Astrocyte of the cerebellum (primary cell): ENCODE data around the gene RALGAPA1.
A peak's percentile ranks its signal among the peaks of the same experiment; 100 is the strongest.

Experiments
- DNase-seq: peaks from one replicate; pipeline ENCODE4 v3.0.0-alpha.2; 2011; ENCODE audit warnings: low read depth
- H3K4me3 ChIP-seq: 2 replicates; pipeline ENCODE4 v1.5.1; 2011; ENCODE audit warnings: mild to moderate bottlenecking, low read depth, low read length, moderate library complexity
- CTCF ChIP-seq: IDR thresholded peaks from 2 replicates; pipeline ENCODE4 v1.5.1; 2012; ENCODE audit warnings: low read length, low read depth, moderate library complexity, mild to moderate bottlenecking; ENCODE audit errors: missing control alignments
- in situ Hi-C: cut with HindIII; loops from 2 replicates; pipeline ENCODE4 v1.10.0; 2017; ENCODE audit warnings: low sequenced_read_pairs

RALGAPA1 gene

DNA sequence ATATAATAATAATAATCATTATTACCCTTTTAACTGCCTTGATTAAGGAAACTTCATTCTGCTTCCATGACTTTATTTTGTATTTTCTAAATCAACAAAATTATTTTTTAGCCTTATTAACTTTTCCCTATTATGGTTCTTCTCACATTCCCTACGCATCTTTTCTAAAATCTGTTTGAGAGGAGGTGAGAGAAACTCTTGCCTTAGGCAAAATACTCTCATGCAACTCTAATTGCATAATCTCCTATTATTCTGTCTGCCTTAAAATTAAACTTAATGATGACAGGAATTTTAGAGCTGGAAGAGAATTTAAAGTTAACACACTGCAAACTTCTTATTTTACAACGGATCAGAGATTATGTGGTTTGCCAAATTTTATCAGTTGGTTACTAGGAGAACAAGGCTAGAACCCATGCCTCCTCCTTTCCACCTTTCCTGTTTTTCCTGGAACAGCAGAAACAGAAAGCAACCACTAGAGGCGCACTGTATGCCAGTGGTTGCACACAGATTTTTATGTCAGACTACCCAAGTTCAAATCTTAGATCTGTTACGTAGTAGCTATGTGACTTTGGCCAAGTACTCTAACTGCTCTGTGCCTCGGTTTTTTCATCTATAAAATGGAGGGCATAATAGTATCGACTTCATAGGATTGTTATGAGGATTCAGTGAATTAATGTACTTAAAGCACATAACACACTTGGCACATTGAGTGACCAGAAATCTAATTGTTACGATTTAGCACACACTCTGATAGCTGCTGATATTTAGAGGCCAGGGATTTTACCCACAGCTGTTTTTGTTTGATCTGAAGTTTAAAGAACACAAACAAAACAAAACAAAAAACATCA lies 12.7 kb upstream of the RALGAPA1 start:
- in situ Hi-C loops, result no loop called here
- DNase-seq, result no peak

DNA sequence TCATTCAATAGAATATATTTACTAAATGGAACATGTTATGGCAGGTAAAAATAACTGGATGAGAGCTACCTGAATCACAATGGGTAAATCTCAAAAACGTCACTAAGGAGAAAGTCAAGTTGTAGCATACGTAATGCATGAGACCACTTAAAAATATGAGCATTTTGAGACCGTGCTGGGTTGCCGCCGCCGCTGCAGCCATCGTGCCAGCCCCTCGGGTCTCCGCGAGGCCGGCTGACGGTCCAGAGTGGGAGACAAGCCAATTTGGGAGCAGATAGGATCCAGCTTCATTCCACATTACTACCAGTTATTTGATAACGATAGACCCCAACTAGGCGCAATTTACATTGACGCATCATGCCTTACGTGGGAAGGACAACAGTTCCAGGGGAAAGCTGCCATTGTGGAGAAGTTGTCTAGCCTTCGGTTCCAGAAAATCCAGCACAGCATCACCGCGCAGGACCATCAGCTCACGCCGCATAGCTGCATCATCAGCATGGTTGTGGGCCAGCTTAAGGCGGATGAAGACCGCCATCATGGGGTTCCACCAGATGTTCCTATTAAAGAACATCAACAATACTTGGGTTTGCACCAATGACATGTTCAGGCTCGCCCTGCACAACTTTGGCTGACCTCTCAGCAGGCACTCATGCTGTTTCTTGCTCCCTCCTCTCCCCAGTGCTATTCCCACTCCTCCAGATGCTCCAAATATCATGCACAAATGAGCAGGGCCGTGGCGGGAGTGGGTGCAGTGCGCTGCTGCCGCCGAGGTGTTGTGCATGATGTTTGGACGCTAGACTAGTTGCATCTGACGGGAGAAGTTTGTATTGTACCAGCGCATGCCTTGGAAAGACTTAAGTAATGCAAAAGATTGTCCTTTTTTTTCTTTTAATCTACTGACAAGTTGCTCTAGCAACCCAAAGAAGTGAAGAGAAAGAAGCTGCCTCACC lies 10.8 kb upstream of the RALGAPA1 start:
- no peak for TF ChIP-seq CTCF
- H3K4me3 ChIP-seq, result no peak overlapping the region
- no peak for DNase-seq
- in situ Hi-C loops, result no loop called here

More for the DNA sequence above, 12.7 kb upstream of the RALGAPA1 start:
- TF ChIP-seq CTCF, result peak; percentile 90
- H3K4me3 ChIP-seq, result no peak overlapping the region

DNA sequence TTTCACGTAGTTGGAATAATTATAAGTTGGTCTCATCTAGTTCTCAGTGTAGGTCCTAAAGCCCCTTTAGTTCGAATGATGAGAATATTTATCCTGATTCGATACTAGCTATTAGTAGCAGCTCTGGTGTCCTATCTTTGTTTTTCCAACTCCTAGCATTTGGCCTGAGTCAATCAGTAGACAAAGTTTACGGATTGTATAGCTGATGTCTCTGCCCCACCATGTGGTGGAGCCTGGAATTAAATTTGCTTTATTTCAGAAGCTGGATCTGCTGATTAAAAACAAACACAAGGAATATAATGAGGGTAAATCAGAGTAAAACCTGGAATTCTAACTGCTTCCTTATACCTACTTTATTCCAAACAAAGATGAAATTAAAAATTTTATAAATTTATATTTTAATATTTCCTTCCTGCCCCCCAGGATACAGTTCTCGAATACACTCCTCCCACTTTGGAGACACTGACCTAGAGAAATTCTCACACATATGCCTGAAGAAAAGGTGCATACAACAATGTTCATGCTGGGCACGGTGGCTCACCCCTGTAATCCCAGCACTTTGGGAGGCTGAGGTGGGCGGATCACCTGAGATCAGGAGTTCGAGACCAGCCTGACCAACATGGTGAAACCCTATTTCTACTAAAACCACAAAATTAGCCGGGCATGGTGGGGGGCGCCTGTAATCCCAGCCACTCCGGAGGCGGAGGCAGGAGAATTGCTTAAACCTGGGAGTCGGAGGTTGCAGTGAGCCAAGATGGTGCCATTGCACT lies 9.4 kb upstream of the RALGAPA1 start:
- no peak overlapping the region for H3K4me3 ChIP-seq
- in situ Hi-C loops, result no loop called here
- DNase-seq, result peak; percentile 36
- TF ChIP-seq CTCF, result peak; percentile 65

- DNase-seq, result no peak
- in situ Hi-C loops, result no loop called here
These were observed 5.4 kb upstream of the RALGAPA1 start for GRCh38 chr14:35814371-35815005.

DNA sequence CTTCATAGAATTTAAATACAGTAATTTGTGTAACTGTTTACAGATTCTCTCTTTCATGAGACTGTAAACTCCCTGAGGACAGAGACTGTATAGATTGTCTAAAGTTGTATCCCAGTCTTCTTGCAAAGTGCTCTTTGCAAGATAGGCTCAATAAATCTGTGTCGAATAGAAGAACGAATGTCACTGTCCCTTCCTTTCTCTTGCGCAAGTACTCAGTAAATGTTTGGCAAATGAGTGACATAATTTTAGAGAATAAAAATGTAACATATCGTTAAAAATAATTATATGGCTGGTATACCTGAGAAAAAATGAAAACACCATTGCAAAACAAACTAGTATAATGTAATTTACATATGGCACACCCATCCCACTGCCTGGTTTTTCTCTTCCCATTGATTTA lies 1.9 kb upstream of the RALGAPA1 start:
- H3K4me3 ChIP-seq, result no peak overlapping the region
- in situ Hi-C loops, result no loop called here
- DNase-seq, result no peak
- no peak for TF ChIP-seq CTCF

More at GRCh38 chr14:35814371-35815005, 5.4 kb upstream of the RALGAPA1 start:
- TF ChIP-seq CTCF, result peak; percentile 76
- no peak overlapping the region for H3K4me3 ChIP-seq
